GM12864 (cell line): ENCODE measurements around the gene UBE2I.

ENCODE experiments used
- DNase-seq: peaks from one replicate; pipeline ENCODE4 v3.0.0-alpha.2; 2011; ENCODE audit warnings: low read depth
- H3K4me3 ChIP-seq: 2 replicates; pipeline ENCODE4 v1.5.1; 2011; ENCODE audit warnings: mild to moderate bottlenecking, low read depth, low read length, control low read depth
- TF ChIP-seq, protein P1 (sequence below): IDR thresholded peaks from 2 replicates; pipeline ENCODE4 v1.5.1; 2011; ENCODE audit warnings: low read depth, mild to moderate bottlenecking, moderate library complexity, low read length, control low read depth, inconsistent platforms; ENCODE audit errors: missing control alignments

Gene UBE2I

DNA sequence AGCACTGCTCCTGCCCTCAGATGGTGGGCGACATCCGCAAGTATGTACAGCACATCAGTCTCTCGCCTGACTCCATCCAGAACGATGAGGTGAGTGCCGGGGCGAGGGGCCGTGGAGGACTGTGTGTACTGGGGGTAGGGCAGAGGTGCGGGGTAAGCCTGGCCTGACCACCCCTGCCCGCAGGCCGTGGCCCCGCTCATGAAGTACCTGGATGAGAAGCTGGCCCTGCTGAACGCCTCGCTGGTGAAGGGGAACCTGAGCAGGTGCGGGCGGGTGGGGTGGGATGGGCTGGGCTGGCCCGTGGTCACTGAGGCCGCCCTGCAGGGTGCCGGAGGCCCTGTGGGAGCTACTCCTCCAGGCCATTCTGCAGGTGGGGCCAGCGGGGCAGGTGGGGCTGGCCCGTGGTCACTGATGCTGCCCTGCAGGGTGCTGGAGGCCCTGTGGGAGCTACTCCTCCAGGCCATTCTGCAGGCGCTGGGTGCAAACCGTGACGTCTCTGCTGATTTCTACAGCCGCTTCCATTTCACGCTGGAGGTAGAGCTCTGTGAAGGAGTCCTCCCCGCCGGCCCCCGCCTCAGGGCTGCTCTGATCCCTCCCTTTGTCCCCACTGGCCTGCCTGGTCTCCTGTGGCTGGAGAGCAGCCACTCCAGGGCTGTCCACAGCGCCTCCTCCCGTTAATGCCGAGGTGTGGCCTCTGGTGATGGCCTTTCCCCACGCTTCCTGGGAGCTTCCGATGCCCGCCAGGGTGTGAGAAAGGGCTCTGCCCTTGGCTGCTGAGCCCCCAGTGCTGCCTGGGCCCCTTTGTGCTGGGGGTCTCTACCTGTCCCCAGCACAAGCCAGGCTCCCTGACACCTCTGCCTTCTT, 37.2 kb downstream of the UBE2I start:
- H3K4me3 ChIP-seq, result no peak overlapping the region
- TF ChIP-seq, protein P1, sequence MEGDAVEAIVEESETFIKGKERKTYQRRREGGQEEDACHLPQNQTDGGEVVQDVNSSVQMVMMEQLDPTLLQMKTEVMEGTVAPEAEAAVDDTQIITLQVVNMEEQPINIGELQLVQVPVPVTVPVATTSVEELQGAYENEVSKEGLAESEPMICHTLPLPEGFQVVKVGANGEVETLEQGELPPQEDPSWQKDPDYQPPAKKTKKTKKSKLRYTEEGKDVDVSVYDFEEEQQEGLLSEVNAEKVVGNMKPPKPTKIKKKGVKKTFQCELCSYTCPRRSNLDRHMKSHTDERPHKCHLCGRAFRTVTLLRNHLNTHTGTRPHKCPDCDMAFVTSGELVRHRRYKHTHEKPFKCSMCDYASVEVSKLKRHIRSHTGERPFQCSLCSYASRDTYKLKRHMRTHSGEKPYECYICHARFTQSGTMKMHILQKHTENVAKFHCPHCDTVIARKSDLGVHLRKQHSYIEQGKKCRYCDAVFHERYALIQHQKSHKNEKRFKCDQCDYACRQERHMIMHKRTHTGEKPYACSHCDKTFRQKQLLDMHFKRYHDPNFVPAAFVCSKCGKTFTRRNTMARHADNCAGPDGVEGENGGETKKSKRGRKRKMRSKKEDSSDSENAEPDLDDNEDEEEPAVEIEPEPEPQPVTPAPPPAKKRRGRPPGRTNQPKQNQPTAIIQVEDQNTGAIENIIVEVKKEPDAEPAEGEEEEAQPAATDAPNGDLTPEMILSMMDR, result no peak
- DNase-seq, result no peak

DNA sequence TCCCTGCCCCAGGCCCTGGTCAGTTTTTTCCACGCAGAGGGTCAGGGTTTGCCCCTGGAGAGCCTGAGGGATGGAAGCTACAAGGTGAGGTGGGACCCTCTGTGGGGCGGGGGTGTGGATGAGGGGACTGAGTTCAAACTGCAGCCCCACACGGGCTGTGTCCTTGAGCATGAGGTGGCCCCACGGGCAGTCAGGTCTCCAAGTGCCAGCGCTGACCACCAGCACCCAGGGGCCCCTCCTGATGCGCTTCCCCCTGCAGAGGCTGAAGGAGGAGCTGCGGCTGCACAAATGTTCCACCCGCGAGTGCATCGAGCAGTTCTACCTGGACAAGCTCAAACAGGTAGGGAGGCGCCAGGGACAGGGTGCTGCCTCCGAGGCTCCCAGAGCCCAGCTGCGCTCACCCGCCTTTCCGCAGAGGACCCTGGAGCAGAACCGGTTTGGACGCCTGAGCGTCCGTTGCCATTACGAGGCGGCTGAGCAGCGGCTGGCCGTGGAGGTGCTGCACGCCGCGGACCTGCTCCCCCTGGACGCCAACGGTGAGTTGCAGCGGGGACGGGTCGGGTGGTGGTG, 37.9 kb downstream of the UBE2I start:
- TF ChIP-seq, protein P1, result no peak
- no peak overlapping the region for H3K4me3 ChIP-seq
- DNase-seq, result no peak

DNA sequence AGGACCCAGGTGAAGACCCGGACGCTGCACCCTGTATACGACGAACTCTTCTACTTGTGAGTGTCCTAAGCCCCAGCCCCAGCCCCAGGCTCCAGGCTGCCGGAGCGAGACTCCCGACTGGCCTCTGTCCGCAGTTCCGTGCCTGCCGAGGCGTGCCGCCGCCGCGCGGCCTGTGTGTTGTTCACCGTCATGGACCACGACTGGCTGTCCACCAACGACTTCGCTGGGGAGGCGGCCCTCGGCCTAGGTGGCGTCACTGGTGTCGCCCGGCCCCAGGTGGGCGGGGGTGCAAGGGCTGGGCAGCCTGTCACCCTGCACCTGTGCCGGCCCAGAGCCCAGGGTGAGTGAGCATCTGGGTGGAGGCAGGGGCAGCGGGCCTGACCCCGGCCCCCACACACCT, 38.5 kb downstream of the UBE2I start:
- DNase-seq, result no peak
- no peak overlapping the region for H3K4me3 ChIP-seq
- TF ChIP-seq, protein P1, result no peak

DNA sequence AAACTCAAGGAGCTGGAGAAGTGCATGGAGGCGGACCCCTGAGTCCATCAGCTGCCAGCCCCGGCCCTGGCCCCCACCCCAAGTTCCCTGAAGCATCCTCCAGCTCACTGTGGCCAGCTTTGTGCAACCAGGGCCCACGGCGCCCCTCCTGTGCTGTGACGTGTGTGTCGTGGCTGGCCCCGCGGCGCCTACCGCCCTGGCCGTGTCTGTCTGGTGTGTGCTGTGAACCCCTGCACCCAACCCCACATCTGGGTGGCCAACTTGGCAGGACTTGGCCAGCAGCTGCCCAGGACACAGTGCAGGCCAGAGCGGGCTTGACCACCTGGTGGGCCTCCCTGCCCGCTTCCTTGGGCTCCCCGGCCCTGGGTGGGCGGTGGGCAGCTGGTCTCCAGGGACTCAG, 39.0 kb downstream of the UBE2I start:
- DNase-seq, result no peak
- H3K4me3 ChIP-seq, result no peak overlapping the region
- TF ChIP-seq, protein P1, result no peak

DNA sequence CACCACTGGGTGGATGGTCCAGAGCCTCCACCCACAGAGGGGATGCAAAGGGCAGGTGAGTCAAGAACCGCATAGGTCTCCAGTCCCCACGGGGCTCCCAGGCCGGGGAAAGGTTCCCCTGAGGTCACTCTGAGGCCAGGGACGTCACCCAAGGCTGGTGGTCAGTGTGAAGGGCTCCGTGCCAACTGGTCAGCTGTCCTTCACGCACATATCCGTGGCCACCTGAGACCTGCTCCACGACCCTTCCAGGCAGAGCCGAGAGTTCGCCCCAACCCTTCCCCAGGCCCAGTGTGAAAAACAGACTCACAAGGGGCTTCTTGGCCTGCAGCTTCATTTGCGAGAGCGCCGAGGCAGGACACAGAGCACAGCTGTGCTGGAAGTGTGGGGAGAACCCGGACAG, 39.5 kb downstream of the UBE2I start:
- H3K4me3 ChIP-seq, result no peak overlapping the region
- TF ChIP-seq, protein P1, result no peak
- no peak for DNase-seq

DNA sequence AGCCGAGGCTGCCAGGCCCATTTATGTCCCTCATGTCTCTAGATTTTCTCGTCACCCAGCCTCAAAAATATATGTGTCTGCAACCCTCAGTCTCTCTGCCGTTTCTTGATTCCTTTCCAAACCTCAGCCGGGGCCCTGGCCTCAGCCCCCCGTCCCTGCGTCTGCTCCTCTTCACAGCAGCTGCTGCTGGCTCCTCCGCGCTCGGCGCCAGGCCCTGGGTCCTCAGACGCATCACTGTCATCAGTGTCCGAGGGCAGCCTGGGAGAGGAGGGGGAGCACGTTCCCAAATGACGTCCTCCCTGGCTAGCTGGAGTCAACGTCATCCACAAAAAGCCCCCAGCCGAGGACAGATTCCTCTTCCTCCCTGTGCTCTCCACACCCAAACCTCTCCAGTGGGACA, 39.9 kb downstream of the UBE2I start:
- H3K4me3 ChIP-seq, result no peak overlapping the region
- TF ChIP-seq, protein P1, result no peak
- DNase-seq, result no peak

DNA sequence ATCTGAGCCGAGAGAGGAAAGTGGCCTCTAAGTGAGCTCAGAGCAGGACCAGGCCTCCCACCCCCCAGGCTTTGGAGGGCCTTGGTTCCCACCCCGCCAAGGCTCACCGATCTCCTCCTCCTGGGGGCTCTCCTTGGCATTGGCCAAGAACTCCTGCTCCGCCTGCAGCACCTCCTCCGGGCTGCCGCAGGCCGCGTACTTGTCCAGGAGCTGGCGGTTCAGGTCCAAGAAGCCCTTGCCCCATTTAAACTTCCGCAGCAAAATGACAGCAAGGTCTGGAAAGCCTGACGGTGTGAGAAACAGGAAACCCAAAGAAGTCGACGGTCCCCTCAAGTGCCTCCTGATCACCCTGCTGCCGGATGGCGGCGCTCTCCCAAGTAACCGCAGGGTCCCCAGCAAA, 40.5 kb downstream of the UBE2I start:
- TF ChIP-seq, protein P1, result no peak
- no peak for DNase-seq
- H3K4me3 ChIP-seq, result no peak overlapping the region
